KMS-11 (cell line): ENCODE measurements around the gene CIB2.
A peak's percentile ranks its signal among the peaks of the same experiment; 100 is the strongest.

Experiments
- H2AFZ ChIP-seq: fragments of 200-600 bp; sonication (generic); 2 replicates; pipeline ENCODE4 v1.6.1; 2016; ENCODE audit warnings: antibody characterized with exemption, mixed run types, low read depth
- H3K27ac ChIP-seq: fragments of 200-600 bp; sonication (generic); 2 replicates; pipeline ENCODE4 v1.6.1; 2016; ENCODE audit warnings: mild to moderate bottlenecking, mixed run types
- H3K27me3 ChIP-seq: fragments of 200-600 bp; sonication (generic); 2 replicates; pipeline ENCODE4 v1.6.1; 2017; ENCODE audit warnings: mild to moderate bottlenecking, low read depth, mixed run types, moderate library complexity; ENCODE audit not compliant: insufficient read depth
- H3K36me3 ChIP-seq: fragments of 200-600 bp; sonication (generic); 2 replicates; pipeline ENCODE4 v1.6.1; 2017; ENCODE audit warnings: mild to moderate bottlenecking, mixed run types; ENCODE audit not compliant: insufficient read depth
- H3K4me1 ChIP-seq: fragments of 200-600 bp; sonication (generic); 2 replicates; pipeline ENCODE4 v1.6.1; 2016; ENCODE audit warnings: mild to moderate bottlenecking, low read depth, mixed run types; ENCODE audit not compliant: poor library complexity, severe bottlenecking
- H3K4me2 ChIP-seq: fragments of 200-600 bp; sonication (generic); 2 replicates; pipeline ENCODE4 v1.7.0; 2016; ENCODE audit warnings: mild to moderate bottlenecking, mixed run types
- H3K4me3 ChIP-seq: fragments of 200-600 bp; sonication (generic); IDR thresholded peaks from 2 replicates; pipeline ENCODE4 v1.6.1; 2017; ENCODE audit warnings: low read depth, low read length, mixed read lengths; ENCODE audit not compliant: insufficient read depth
- H3K79me2 ChIP-seq: fragments of 200-600 bp; sonication (generic); 2 replicates; pipeline ENCODE4 v1.6.1; 2016; ENCODE audit warnings: low read depth, mixed run types; ENCODE audit not compliant: insufficient read depth
- H3K9ac ChIP-seq: fragments of 200-600 bp; sonication (generic); 2 replicates; pipeline ENCODE4 v1.6.1; 2016; ENCODE audit warnings: mild to moderate bottlenecking, mixed run types
- H4K20me1 ChIP-seq: fragments of 200-600 bp; sonication (generic); 2 replicates; pipeline ENCODE4 v1.6.1; 2016; ENCODE audit warnings: mild to moderate bottlenecking, mixed run types; ENCODE audit not compliant: insufficient read depth
- TF ChIP-seq, protein P1 (sequence below): fragments of 200-600 bp; sonication (generic); conservative IDR thresholded peaks from 2 replicates; pipeline ENCODE4 v1.6.1; 2017; ENCODE audit warnings: low read depth, mild to moderate bottlenecking, antibody characterized with exemption, low read length, moderate library complexity, mixed read lengths

CIB2 gene

DNA sequence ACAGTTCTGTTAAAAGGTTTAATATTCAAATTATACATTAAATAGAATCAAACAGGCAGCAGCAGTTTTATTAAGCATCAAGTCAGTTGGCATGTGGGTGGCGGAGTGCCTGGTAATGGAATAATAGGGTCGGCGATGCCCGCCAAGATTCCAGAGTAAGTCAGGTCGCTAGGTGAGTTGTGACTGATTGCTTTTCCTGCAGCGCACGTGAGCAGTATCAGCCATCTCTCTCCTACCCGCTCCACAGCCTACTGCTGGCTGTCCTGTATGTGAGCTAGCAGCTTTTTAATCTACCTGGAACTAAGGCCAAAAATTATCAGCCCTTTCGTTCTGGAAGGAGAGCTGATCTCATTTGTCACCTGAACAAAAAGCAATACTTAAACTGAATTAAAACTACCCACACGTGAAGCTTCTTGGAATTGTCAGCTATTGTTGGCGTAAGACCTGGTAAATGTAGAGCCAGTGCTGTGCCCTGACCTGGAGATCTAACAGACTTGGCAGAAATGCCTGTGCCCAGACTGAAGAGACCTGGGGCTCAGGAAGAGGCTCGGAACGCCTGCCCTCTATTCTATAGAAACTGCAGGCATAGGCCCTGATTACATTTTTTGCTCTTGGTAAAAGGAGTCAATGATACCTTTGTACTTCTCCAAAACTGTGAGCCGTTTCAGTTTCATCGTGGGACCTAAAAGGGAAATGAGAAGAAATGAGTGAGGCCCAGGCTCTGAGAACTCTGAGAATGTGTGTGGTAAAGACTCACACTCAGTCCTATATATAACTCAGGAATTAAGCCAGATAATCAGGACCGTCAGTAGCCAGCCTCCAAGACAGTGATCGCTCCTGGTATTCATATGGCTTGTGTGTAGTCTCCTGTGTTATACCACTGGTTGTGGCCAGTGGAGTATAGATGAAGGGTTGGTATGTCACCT, 39.9 kb upstream of the CIB2 start:
- Histone ChIP-seq H3K4me3 (no peak overlapping the region), H3K9ac (no peak overlapping the region), H3K27me3 (no peaks in the 10 kb centered on the region), H3K27ac (peak overlapping the region; percentile 45; the same call in 1 of the 2 replicates), H3K4me2 (peak overlapping the region; percentile 52; the same call in 1 of the 2 replicates), H2AFZ (no peak overlapping the region), H4K20me1 (no peaks in the 10 kb centered on the region), H3K36me3 (no peaks in the 10 kb centered on the region), H3K4me1 (peaks cover 90% of the 10 kb centered on the region), H3K79me2 (no peaks in the 10 kb centered on the region)
- TF ChIP-seq, protein P1, sequence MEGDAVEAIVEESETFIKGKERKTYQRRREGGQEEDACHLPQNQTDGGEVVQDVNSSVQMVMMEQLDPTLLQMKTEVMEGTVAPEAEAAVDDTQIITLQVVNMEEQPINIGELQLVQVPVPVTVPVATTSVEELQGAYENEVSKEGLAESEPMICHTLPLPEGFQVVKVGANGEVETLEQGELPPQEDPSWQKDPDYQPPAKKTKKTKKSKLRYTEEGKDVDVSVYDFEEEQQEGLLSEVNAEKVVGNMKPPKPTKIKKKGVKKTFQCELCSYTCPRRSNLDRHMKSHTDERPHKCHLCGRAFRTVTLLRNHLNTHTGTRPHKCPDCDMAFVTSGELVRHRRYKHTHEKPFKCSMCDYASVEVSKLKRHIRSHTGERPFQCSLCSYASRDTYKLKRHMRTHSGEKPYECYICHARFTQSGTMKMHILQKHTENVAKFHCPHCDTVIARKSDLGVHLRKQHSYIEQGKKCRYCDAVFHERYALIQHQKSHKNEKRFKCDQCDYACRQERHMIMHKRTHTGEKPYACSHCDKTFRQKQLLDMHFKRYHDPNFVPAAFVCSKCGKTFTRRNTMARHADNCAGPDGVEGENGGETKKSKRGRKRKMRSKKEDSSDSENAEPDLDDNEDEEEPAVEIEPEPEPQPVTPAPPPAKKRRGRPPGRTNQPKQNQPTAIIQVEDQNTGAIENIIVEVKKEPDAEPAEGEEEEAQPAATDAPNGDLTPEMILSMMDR, result no peak

DNA sequence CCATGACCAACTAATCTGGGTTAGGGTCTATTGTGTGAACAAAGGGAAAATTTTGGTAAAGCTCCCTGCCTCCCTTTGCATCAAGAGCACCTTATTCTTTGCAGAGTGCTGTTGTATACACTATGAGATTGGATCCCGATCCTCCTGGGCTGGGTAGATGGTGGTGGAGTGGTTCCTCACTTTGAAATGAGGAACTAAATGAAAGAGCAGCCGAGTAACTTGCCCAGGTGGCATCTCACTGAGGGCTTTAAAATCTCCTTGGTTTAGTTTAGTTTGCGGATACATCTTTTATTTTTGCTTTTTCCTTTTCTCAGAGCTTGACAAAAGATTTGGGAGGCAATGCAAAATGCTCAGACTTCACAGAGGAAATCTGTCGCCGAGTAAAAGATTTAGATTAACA, 37.4 kb upstream of the CIB2 start:
- H3K4me2 ChIP-seq, result no peak overlapping the region
- H3K4me1 ChIP-seq, result peaks cover 65% of the 10 kb centered on the region
- H3K4me3 ChIP-seq, result no peak overlapping the region
- no peak overlapping the region for H3K27ac ChIP-seq
- no peak overlapping the region for H2AFZ ChIP-seq
- no peak overlapping the region for H3K9ac ChIP-seq
- TF ChIP-seq, protein P1, result no peak
- no peaks in the 10 kb centered on the region for H3K79me2 ChIP-seq
- no peaks in the 10 kb centered on the region for H4K20me1 ChIP-seq
- no peaks in the 10 kb centered on the region for H3K27me3 ChIP-seq
- H3K36me3 ChIP-seq, result no peaks in the 10 kb centered on the region

DNA sequence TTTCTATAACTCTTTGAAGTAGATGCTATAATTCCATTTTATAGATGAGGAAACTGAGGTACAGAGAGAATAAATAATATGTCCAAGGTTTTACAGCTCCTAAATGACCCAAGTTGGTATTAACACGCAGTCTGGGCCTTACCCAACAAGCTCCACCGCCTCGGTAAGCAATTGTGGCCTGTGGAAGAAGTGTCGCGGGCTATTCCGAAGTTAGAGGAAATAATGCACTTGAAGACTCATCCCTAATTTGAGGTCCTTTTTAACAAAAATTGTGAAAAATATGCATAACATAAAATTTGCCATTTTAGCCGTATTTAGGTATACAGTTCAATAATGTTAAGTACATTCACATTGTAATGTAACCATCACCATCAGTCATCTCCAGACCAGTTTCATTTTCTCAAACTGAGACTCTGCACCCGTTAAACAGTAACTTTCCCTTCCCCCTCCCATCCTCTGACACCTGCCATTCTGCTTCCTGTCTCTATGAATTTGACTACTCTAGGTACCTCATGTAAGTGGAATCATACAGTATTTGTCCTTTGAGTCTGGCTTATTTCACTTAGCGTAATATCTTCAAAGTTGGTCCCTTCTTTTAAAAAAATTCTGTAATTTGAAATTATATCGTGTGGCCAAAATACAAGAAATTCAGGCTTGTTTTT, 36.1 kb upstream of the CIB2 start:
- no peak overlapping the region for H3K27ac ChIP-seq
- H3K79me2 ChIP-seq, result no peaks in the 10 kb centered on the region
- no peaks in the 10 kb centered on the region for H3K27me3 ChIP-seq
- H3K4me3 ChIP-seq, result no peak overlapping the region
- TF ChIP-seq, protein P1, result no peak
- H3K4me2 ChIP-seq, result no peak overlapping the region
- no peaks in the 10 kb centered on the region for H4K20me1 ChIP-seq
- no peaks in the 10 kb centered on the region for H3K36me3 ChIP-seq
- no peak overlapping the region for H2AFZ ChIP-seq
- peaks cover 57% of the 10 kb centered on the region for H3K4me1 ChIP-seq
- no peak overlapping the region for H3K9ac ChIP-seq

DNA sequence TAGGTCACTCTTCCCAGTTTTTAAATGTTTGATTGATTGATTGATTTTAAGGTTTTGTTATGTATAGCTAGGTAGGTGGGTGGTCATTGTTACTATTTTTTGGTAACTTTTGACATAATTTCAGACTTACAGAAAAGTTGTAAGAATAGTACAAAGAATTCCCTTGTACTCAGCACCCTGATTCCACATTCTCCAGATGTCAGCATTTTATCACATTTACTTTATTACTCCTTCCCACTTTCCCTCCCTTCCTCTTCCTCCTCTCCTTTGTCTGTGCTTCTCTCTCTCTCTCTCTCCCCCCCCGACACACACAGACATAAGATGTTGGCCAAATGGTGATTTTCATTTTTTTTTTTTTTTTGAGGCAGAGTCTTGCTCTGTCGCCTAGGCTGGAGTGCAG, 32.8 kb upstream of the CIB2 start:
- no peaks in the 10 kb centered on the region for H3K79me2 ChIP-seq
- no peak overlapping the region for H3K4me3 ChIP-seq
- no peaks in the 10 kb centered on the region for H3K27me3 ChIP-seq
- H3K4me2 ChIP-seq, result no peak overlapping the region
- H3K36me3 ChIP-seq, result no peaks in the 10 kb centered on the region
- TF ChIP-seq, protein P1, result no peak
- H4K20me1 ChIP-seq, result no peaks in the 10 kb centered on the region
- H3K9ac ChIP-seq, result no peak overlapping the region
- H2AFZ ChIP-seq, result no peak overlapping the region
- peaks cover 25% of the 10 kb centered on the region for H3K4me1 ChIP-seq
- no peak overlapping the region for H3K27ac ChIP-seq
